CD14-positive monocyte (primary cell): ENCODE data around the gene KRT26. TPM values are rescaled to one million over a fixed set of nuclear protein-coding genes. Genes with fewer than 3 reads are reported as not detected.

ENCODE experiments used
- DNase-seq, 3 donors: peaks; one replicate each; pipeline ENCODE4 v3.0.0-alpha.2; 2011 to 2022
- H2AFZ ChIP-seq: 2 replicates; pipeline ENCODE4 v1.6.0; 2012; ENCODE audit warnings: mild to moderate bottlenecking, low read depth, low read length, inconsistent platforms; ENCODE audit not compliant: insufficient read depth, poor library complexity, severe bottlenecking
- H3K27ac ChIP-seq, 2 donors: 1 replicate in 1 of 2; 2 replicates in 1 of 2; pipeline ENCODE4 v1.5.1; 2012 to 2013; ENCODE audit warnings: low read length in 2 of 2, control low read depth in 1 of 2, inconsistent platforms in 1 of 2, low read depth in 1 of 2, mild to moderate bottlenecking in 1 of 2
- H3K27me3 ChIP-seq, 2 donors: one replicate each; pipeline versions ENCODE4 v1.6.0 to v1.6.1; 2011 to 2013; ENCODE audit warnings: low read length in 2 of 2; ENCODE audit not compliant: control insufficient read depth in 2 of 2, insufficient read depth in 2 of 2
- H3K36me3 ChIP-seq, 2 donors: replicated peaks in 1 of 2; 1 replicate in 1 of 2; 2 replicates in 1 of 2; pipeline versions ENCODE4 v1.5.1 to v1.6.1; 2012 to 2013; ENCODE audit warnings: low read length in 2 of 2, control low read depth in 1 of 2, inconsistent platforms in 1 of 2, mild to moderate bottlenecking in 1 of 2; ENCODE audit not compliant: insufficient read depth in 2 of 2, control insufficient read depth in 1 of 2
- H3K4me1 ChIP-seq, 2 donors: 1 replicate in 1 of 2; 2 replicates in 1 of 2; pipeline versions ENCODE4 v1.5.1 to v1.6.1; 2012 to 2013; ENCODE audit warnings: low read length in 2 of 2, control low read depth in 1 of 2, inconsistent platforms in 1 of 2, mild to moderate bottlenecking in 1 of 2, moderate library complexity in 1 of 2; ENCODE audit not compliant: insufficient read depth in 2 of 2, control insufficient read depth in 1 of 2
- H3K4me2 ChIP-seq: replicated peaks from 2 replicates; pipeline ENCODE3; 2012; ENCODE audit warnings: low read length, moderate library complexity, mild to moderate bottlenecking; ENCODE audit not compliant: poor library complexity, severe bottlenecking; ENCODE audit errors: extremely low read depth
- H3K4me3 ChIP-seq, 3 experiments: fragments of 200-600 bp in 1 of 3; sonication (generic) in 1 of 3; replicated peaks in 1 of 3; 1 replicate in 2 of 3; 2 replicates in 1 of 3; pipeline ENCODE4 v1.5.1; 2011 to 2013; ENCODE audit warnings: low read length in 3 of 3, mild to moderate bottlenecking in 3 of 3, control low read depth in 2 of 3, low read depth in 2 of 3, inconsistent platforms in 1 of 3, moderate library complexity in 1 of 3
- H3K79me2 ChIP-seq: 2 replicates; pipeline ENCODE4 v1.6.0; 2012; ENCODE audit warnings: mild to moderate bottlenecking, control low read depth, inconsistent platforms, low read length, moderate library complexity; ENCODE audit not compliant: insufficient read depth
- H3K9ac ChIP-seq: 2 replicates; pipeline ENCODE4 v1.6.0; 2017; ENCODE audit warnings: low read length, mild to moderate bottlenecking; ENCODE audit not compliant: insufficient read depth, poor library complexity, severe bottlenecking
- H3K9me3 ChIP-seq, 2 donors: replicated peaks in 1 of 2; 1 replicate in 1 of 2; 2 replicates in 1 of 2; pipeline versions ENCODE4 v1.5.1 to v1.6.1; 2012 to 2013; ENCODE audit warnings: low read length in 2 of 2, control low read depth in 1 of 2; ENCODE audit not compliant: control insufficient read depth in 1 of 2, insufficient read depth in 1 of 2
- H4K20me1 ChIP-seq: 2 replicates; pipeline ENCODE4 v1.6.0; 2012; ENCODE audit warnings: mild to moderate bottlenecking, low read length, control low read depth, moderate library complexity; ENCODE audit not compliant: insufficient read depth
- H3K27ac Mint-ChIP-seq, 7 donors: one replicate each; pipeline ENCODE4 v1.8.0; 2020; ENCODE audit warnings: mild to moderate bottlenecking in 7 of 7, mixed read lengths in 7 of 7, moderate library complexity in 6 of 7, inconsistent platforms in 2 of 7
- H3K27me3 Mint-ChIP-seq, 3 donors: one replicate each; pipeline ENCODE4 v1.8.0; 2021 to 2022; ENCODE audit warnings: low read depth in 3 of 3, mild to moderate bottlenecking in 3 of 3, mixed read lengths in 3 of 3, moderate library complexity in 3 of 3, inconsistent platforms in 1 of 3
- H3K36me3 Mint-ChIP-seq, 2 donors: one replicate each; pipeline ENCODE4 v1.8.0; 2020; ENCODE audit warnings: mixed read lengths in 2 of 2, inconsistent platforms in 1 of 2, mild to moderate bottlenecking in 1 of 2
- H3K4me1 Mint-ChIP-seq: one replicate; pipeline ENCODE4 v1.8.0; 2020; ENCODE audit warnings: mild to moderate bottlenecking, mixed read lengths
- H3K4me3 Mint-ChIP-seq, 2 donors: one replicate each; pipeline ENCODE4 v1.8.0; 2020; ENCODE audit warnings: mild to moderate bottlenecking in 2 of 2, mixed read lengths in 2 of 2, moderate library complexity in 1 of 2
- H3K9me3 Mint-ChIP-seq, 7 donors: one replicate each; pipeline ENCODE4 v1.8.0; 2020 to 2022; ENCODE audit warnings: mixed read lengths in 7 of 7, mild to moderate bottlenecking in 6 of 7, moderate library complexity in 6 of 7, inconsistent platforms in 2 of 7
- WGBS: methylation state at CpG from one replicate; pipeline ENCODE4 v1.1.5; 2013; ENCODE audit warnings: missing lambda C conversion rate; ENCODE audit not compliant: insufficient coverage; 5-methylcytosine and 5-hydroxymethylcytosine counted together
- intact Hi-C, 2 donors: fragments of 100-400 bp; cut with micrococcal nuclease; formaldehyde crosslinking; loops; one replicate each; pipeline versions ENCODE4 v1.15.0 to v1.15.1; 2023
- polyA plus RNA-seq, 3 donors: library from polyadenylated mRNA; depleted of rRNA in 1 of 3; unstranded in 2 of 3; stranded (reverse) in 1 of 3; fragments of 300-500 nt in 2 of 3; fragments of >200 nt in 1 of 3; fragmentation: Illumina TruSeq in 2 of 3; gene quantifications; 1 replicate in 2 of 3; 2 replicates in 1 of 3; pipeline ENCODE4 v1.2.3, GENCODE V29; 2012 to 2021
- TF ChIP-seq, protein P1 (sequence below): fragments of 200-600 bp; IDR thresholded peaks from one replicate; pipeline ENCODE4 v1.8.0; 2022; ENCODE audit warnings: antibody characterized with exemption, mild to moderate bottlenecking

Gene KRT26
- polyA plus RNA-seq, 3 donors: not detected

- H3K4me3 ChIP-seq: no peak overlapping the region
- peaks cover 0 to 3% (median 1%) of the 10 kb centered on the region in 7 donors for H3K9me3 Mint-ChIP-seq
- no peaks in the 10 kb centered on the region for H3K79me2 ChIP-seq
- no peaks in the 10 kb centered on the region for H3K4me1 ChIP-seq
- DNase-seq: no peak
- H4K20me1 ChIP-seq: no peaks in the 10 kb centered on the region
- H3K27me3 ChIP-seq: peaks cover 3 to 18% of the 10 kb centered on the region in 2 donors
- H3K4me3 Mint-ChIP-seq: no peak overlapping the region
- no peak overlapping the region for H3K27ac Mint-ChIP-seq
- 87% methylated on average over 5 of the region's 6 CpGs for WGBS
- H3K27ac ChIP-seq: no peak overlapping the region
- H3K4me1 Mint-ChIP-seq: no peaks in the 10 kb centered on the region
- no peaks in the 10 kb centered on the region for H3K36me3 ChIP-seq
- TF ChIP-seq, protein P1, sequence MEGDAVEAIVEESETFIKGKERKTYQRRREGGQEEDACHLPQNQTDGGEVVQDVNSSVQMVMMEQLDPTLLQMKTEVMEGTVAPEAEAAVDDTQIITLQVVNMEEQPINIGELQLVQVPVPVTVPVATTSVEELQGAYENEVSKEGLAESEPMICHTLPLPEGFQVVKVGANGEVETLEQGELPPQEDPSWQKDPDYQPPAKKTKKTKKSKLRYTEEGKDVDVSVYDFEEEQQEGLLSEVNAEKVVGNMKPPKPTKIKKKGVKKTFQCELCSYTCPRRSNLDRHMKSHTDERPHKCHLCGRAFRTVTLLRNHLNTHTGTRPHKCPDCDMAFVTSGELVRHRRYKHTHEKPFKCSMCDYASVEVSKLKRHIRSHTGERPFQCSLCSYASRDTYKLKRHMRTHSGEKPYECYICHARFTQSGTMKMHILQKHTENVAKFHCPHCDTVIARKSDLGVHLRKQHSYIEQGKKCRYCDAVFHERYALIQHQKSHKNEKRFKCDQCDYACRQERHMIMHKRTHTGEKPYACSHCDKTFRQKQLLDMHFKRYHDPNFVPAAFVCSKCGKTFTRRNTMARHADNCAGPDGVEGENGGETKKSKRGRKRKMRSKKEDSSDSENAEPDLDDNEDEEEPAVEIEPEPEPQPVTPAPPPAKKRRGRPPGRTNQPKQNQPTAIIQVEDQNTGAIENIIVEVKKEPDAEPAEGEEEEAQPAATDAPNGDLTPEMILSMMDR: no peak
- H3K4me2 ChIP-seq: no peak overlapping the region
- no peaks in the 10 kb centered on the region for H3K9me3 ChIP-seq
- no peak overlapping the region for H3K9ac ChIP-seq
- no peak overlapping the region for H2AFZ ChIP-seq
- peaks cover 11 to 30% (median 21%) of the 10 kb centered on the region in 3 donors for H3K27me3 Mint-ChIP-seq
- intact Hi-C loops: no loop called here
- H3K36me3 Mint-ChIP-seq: no peaks in the 10 kb centered on the region
Observed at GRCh38 chr17:40734018-40734417, 38.0 kb downstream of the KRT26 start.

DNA sequence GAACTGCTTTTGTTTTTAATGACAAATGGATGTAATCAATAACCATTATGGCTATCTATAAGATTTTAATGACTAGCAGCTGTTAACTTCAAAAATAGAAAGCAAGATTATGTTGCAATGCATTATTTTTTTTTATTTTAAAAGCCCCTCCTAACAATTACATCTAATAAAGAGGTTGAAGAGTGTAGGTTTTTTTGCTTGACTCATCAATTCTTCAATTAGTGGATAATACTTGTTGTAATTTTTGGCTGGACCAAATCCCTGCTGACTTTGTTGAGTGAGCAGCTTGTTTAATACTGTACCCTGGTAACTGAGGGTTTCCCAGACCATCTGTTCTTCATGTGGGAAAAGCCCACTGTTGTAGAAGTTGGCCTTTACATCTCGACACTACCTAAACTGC is 41.0 kb downstream of the KRT26 start:
- intact Hi-C loops: no loop called here
- H3K9me3 Mint-ChIP-seq: peaks cover 0 to 3% (median 1%) of the 10 kb centered on the region in 7 donors
- WGBS: 88% methylated on average over 1 of the region's 1 CpG
- no peaks in the 10 kb centered on the region for H3K36me3 Mint-ChIP-seq
- no peak overlapping the region for H3K9ac ChIP-seq
- TF ChIP-seq, protein P1: no peak
- H3K79me2 ChIP-seq: no peaks in the 10 kb centered on the region
- H3K27ac Mint-ChIP-seq: no peak overlapping the region
- no peak overlapping the region for H2AFZ ChIP-seq
- no peaks in the 10 kb centered on the region for H3K4me1 Mint-ChIP-seq
- no peak for DNase-seq
- no peak overlapping the region for H3K4me3 Mint-ChIP-seq
- H3K27me3 ChIP-seq: peaks cover 3 to 18% of the 10 kb centered on the region in 2 donors
- H4K20me1 ChIP-seq: no peaks in the 10 kb centered on the region
- no peak overlapping the region for H3K4me2 ChIP-seq
- H3K36me3 ChIP-seq: no peaks in the 10 kb centered on the region
- no peaks in the 10 kb centered on the region for H3K9me3 ChIP-seq
- no peak overlapping the region for H3K27ac ChIP-seq
- peaks cover 8 to 22% (median 21%) of the 10 kb centered on the region in 3 donors for H3K27me3 Mint-ChIP-seq
- no peak overlapping the region for H3K4me3 ChIP-seq
- H3K4me1 ChIP-seq: no peaks in the 10 kb centered on the region
